Parathyroid adenoma (tissue), 2 donors: ENCODE measurements around the gene TTC23.

ENCODE experiments used
- H2AFZ ChIP-seq: fragments of 300-600 bp; sonication (generic); one replicate; pipeline ENCODE4 v1.7.0; 2017; ENCODE audit warnings: antibody characterized with exemption, mild to moderate bottlenecking
- H3K27ac ChIP-seq: fragments of 300-600 bp; sonication (generic); one replicate; pipeline ENCODE4 v1.7.0; 2017
- H3K27me3 ChIP-seq: fragments of 300-600 bp; sonication (generic); one replicate; pipeline ENCODE4 v1.7.0; 2017; ENCODE audit warnings: low read length; ENCODE audit not compliant: control insufficient read depth, insufficient read depth
- H3K36me3 ChIP-seq: fragments of 300-600 bp; sonication (generic); one replicate; pipeline ENCODE4 v1.7.0; 2017; ENCODE audit warnings: low read length; ENCODE audit not compliant: control insufficient read depth, insufficient read depth
- H3K4me1 ChIP-seq: fragments of 300-600 bp; sonication (generic); one replicate; pipeline ENCODE4 v1.7.0; 2017; ENCODE audit warnings: control low read depth
- H3K4me2 ChIP-seq: fragments of 300-600 bp; sonication (generic); one replicate; pipeline ENCODE4 v1.7.0; 2017; ENCODE audit warnings: low read length
- H3K4me3 ChIP-seq: fragments of 300-600 bp; sonication (generic); one replicate; pipeline ENCODE4 v1.7.0; 2017; ENCODE audit warnings: low read depth, low read length
- H3K79me2 ChIP-seq: fragments of 300-600 bp; sonication (generic); one replicate; pipeline ENCODE4 v1.7.0; 2017; ENCODE audit warnings: control low read depth
- H3K9ac ChIP-seq: fragments of 300-600 bp; sonication (generic); one replicate; pipeline ENCODE4 v1.7.0; 2017; ENCODE audit warnings: mild to moderate bottlenecking
- H3K9me3 ChIP-seq: fragments of 300-600 bp; sonication (generic); one replicate; pipeline ENCODE4 v1.7.0; 2017; ENCODE audit warnings: low read length; ENCODE audit not compliant: control insufficient read depth
- TF ChIP-seq, protein P1 (sequence below): fragments of 300-600 bp; sonication (generic); IDR thresholded peaks from one replicate; pipeline ENCODE4 v1.7.0; 2017; ENCODE audit warnings: antibody characterized with exemption, mild to moderate bottlenecking
- donor health status: primary hyperparathyroidism.

Gene TTC23

DNA sequence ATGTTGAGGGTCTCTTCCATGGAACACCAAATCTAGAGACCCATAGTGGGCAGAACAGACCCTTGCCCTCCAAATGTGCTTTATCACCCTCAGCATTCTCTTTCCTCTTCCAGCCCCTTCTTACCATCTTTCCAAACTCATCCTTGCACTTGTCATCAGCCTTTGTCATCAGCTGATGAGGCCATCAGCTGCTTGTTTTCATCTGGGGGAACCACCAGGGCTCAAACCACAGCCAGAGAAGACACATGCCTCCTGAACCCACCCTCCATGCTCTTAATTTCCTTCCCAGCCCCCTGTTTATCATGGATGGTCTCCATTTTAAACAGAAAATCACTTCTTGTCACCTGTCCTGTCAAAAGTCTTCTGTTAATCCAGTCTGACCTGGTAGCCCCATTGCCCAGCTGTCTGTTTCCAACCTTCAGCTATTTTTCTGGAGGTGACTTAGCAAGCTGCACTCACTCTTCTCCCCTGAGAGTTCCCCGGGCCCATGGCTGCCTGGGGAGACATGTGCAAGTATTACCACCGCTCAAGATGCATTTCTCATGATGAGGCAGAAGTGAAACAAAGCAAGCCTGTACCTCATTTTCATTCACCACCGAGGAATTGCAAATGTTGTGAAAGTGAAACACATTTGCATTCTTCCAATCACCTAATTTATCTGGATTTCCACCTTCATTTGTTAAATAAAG is 159.2 kb downstream of the TTC23 start:
- Histone ChIP-seq H3K4me3 (no peak overlapping the region), H3K9ac (no peak overlapping the region), H2AFZ (no peak overlapping the region), H3K36me3 (no peaks in the 10 kb centered on the region), H3K79me2 (no peaks in the 10 kb centered on the region), H3K4me2 (no peak overlapping the region), H3K9me3 (no peaks in the 10 kb centered on the region), H3K27ac (no peak overlapping the region), H3K4me1 (no peaks in the 10 kb centered on the region), H3K27me3 (no peaks in the 10 kb centered on the region)
- TF ChIP-seq, protein P1, sequence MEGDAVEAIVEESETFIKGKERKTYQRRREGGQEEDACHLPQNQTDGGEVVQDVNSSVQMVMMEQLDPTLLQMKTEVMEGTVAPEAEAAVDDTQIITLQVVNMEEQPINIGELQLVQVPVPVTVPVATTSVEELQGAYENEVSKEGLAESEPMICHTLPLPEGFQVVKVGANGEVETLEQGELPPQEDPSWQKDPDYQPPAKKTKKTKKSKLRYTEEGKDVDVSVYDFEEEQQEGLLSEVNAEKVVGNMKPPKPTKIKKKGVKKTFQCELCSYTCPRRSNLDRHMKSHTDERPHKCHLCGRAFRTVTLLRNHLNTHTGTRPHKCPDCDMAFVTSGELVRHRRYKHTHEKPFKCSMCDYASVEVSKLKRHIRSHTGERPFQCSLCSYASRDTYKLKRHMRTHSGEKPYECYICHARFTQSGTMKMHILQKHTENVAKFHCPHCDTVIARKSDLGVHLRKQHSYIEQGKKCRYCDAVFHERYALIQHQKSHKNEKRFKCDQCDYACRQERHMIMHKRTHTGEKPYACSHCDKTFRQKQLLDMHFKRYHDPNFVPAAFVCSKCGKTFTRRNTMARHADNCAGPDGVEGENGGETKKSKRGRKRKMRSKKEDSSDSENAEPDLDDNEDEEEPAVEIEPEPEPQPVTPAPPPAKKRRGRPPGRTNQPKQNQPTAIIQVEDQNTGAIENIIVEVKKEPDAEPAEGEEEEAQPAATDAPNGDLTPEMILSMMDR = no peak

DNA sequence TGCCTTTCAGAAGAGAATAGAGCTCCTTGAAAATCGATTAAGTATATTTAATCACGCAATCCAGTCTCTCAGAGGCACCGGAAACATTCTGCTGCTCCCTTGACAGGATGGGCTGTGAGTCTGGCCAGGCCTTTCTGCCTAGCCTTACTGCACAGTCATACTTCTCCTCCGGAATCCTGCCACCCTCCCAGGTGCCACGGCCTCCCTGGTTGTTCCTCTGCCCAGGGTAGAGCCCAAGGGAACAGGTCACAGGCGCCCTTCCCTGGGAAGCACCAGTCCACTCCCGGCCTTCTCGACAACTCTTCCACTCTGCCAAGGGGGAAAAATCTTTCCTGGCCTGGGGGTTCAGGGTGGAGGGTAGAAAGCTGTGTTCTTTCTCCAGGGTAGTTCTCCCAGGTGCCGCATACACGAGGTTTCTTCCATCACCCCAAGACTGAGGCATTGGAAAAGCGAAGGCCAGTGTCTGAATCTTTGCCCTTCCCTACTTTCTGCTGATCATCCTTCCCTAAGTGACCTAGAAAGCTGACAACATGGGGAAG is 161.9 kb downstream of the TTC23 start:
- H3K4me1 ChIP-seq = no peaks in the 10 kb centered on the region
- H3K4me2 ChIP-seq = no peak overlapping the region
- no peaks in the 10 kb centered on the region for H3K27me3 ChIP-seq

DNA sequence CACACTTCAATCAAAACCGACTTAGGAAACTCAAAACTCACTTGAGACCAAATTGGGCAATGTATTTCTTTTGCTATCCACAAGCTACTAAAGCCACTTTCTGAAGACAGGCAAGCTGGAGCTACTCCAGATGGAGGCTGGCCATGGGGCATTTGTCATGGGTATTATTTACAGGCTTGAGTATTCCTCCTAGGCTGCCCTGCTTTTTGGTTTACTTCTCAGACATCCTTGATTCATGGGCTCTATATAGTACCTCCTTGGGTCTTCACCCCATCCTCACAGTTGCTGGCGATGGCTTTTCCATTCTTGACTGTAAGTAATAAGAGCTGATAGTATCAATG is 163.1 kb downstream of the TTC23 start:
- Histone ChIP-seq H3K36me3 (no peaks in the 10 kb centered on the region), H3K27ac (no peak overlapping the region), H3K9me3 (no peaks in the 10 kb centered on the region)

More for the DNA sequence above, 161.9 kb downstream of the TTC23 start:
- Histone ChIP-seq H3K27ac (no peak overlapping the region), H3K36me3 (no peaks in the 10 kb centered on the region), H3K4me3 (no peak overlapping the region), H3K9me3 (no peaks in the 10 kb centered on the region), H2AFZ (no peak overlapping the region), H3K79me2 (no peaks in the 10 kb centered on the region), H3K9ac (no peak overlapping the region)
- TF ChIP-seq, protein P1 = no peak

More for the DNA sequence above, 163.1 kb downstream of the TTC23 start:
- H3K4me3 ChIP-seq = no peak overlapping the region
- TF ChIP-seq, protein P1 = no peak
- H3K9ac ChIP-seq = no peak overlapping the region
- H3K79me2 ChIP-seq = no peaks in the 10 kb centered on the region
- no peaks in the 10 kb centered on the region for H3K4me1 ChIP-seq
- H3K27me3 ChIP-seq = no peaks in the 10 kb centered on the region
- no peak overlapping the region for H3K4me2 ChIP-seq
- H2AFZ ChIP-seq = no peak overlapping the region
